ENCODE data around the gene PTRH2. TPM values are rescaled to one million over a fixed set of nuclear protein-coding genes. Genes with fewer than 3 reads are reported as not detected.

The PTRH2 gene
- total RNA-seq, 1 donor from 2014 or later = 18.0 TPM

DNA sequence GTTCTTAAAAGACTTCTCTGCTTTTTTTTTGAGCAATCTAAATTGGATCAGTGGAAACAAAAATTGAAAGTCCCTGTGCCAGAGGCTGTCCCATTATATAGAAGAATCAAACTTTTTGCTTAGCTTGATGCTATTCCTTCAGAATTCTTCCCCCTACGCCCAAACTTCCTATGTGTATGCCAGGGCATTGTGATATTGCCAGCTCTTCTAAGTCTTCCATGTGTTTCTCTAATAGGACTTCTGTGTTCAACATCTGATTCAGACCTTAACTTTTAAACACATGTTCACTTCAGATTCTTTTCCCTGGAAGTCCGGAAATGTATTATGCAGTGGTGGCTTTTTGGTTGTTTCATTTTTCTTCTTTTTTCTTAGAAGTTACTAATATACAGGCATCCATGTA is 18.7 kb downstream of the PTRH2 start:
- no peaks in the 10 kb centered on the region for H3K9me3 Mint-ChIP-seq (ENCODE audit: low read depth)
- TF ChIP-seq, protein P1, sequence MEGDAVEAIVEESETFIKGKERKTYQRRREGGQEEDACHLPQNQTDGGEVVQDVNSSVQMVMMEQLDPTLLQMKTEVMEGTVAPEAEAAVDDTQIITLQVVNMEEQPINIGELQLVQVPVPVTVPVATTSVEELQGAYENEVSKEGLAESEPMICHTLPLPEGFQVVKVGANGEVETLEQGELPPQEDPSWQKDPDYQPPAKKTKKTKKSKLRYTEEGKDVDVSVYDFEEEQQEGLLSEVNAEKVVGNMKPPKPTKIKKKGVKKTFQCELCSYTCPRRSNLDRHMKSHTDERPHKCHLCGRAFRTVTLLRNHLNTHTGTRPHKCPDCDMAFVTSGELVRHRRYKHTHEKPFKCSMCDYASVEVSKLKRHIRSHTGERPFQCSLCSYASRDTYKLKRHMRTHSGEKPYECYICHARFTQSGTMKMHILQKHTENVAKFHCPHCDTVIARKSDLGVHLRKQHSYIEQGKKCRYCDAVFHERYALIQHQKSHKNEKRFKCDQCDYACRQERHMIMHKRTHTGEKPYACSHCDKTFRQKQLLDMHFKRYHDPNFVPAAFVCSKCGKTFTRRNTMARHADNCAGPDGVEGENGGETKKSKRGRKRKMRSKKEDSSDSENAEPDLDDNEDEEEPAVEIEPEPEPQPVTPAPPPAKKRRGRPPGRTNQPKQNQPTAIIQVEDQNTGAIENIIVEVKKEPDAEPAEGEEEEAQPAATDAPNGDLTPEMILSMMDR (IDR thresholded peaks at IDR 0.05) = no peak
- DNase-seq (ENCODE audit: low spot score) = no peak
- H3K36me3 Mint-ChIP-seq (ENCODE audit: low read depth) = peaks cover 40% of the 10 kb centered on the region
- no peaks in the 10 kb centered on the region for H3K27me3 Mint-ChIP-seq (ENCODE audit: low read depth)
- H3K4me1 Mint-ChIP-seq (ENCODE audit: low read depth) = no peaks in the 10 kb centered on the region
- peak overlapping the region; percentile 8 for H3K27ac Mint-ChIP-seq (ENCODE audit: unreplicated experiment)
- no peak overlapping the region for H3K4me3 Mint-ChIP-seq (ENCODE audit: unreplicated experiment)

DNA sequence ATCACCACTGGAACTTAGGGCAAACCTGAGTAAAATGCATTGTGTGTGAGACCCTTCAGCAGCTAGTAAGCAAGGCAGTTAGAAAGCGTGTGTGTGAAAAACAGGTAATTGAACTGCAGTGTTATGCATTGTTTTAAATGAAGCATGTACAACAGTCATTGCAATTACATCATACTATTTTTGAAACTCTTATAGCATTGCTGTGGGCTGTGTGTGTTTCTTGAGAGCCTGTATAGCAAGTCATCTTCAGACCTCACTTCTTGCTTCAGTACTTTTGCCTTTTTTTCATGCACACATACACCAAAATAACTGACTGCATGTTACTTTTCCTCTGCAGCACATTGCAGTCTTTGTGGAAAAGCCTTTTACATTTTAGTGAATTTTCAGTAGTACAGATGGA is 19.2 kb downstream of the PTRH2 start:
- no peak for DNase-seq (ENCODE audit: low spot score)
- Mint-ChIP-seq H3K36me3 (ENCODE audit: low read depth) (peaks cover 43% of the 10 kb centered on the region), H3K27me3 (ENCODE audit: low read depth) (no peaks in the 10 kb centered on the region), H3K4me3 (ENCODE audit: unreplicated experiment) (no peak overlapping the region), H3K4me1 (ENCODE audit: low read depth) (no peaks in the 10 kb centered on the region), H3K9me3 (ENCODE audit: low read depth) (no peaks in the 10 kb centered on the region), H3K27ac (ENCODE audit: unreplicated experiment) (peak overlapping the region; percentile 14)
- TF ChIP-seq, protein P1 (IDR thresholded peaks at IDR 0.05) = no peak

DNA sequence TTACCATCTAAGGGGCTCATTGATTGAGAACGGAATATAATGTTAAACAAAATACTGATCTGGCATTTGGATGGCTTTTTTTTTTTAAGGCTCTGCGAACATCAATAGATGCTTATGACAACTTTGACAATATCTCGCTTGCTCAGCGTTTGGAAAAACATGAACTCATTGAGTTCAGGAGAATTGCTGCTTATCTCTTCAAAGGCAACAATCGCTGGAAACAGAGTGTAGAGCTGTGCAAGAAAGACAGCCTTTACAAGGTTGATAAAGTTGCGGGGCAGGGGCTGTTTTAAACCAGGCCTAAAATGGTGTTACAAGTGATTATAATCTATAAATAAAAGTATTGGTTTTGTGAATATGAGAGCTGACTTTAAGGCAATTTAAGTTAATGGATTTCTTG is 22.3 kb downstream of the PTRH2 start:
- no peaks in the 10 kb centered on the region for H3K9me3 Mint-ChIP-seq (ENCODE audit: low read depth)
- H3K4me3 Mint-ChIP-seq (ENCODE audit: unreplicated experiment) = no peak overlapping the region
- DNase-seq (ENCODE audit: low spot score) = no peak
- TF ChIP-seq, protein P1 (IDR thresholded peaks at IDR 0.05) = no peak
- no peaks in the 10 kb centered on the region for H3K27me3 Mint-ChIP-seq (ENCODE audit: low read depth)
- peaks cover 5% of the 10 kb centered on the region for H3K4me1 Mint-ChIP-seq (ENCODE audit: low read depth)
- H3K36me3 Mint-ChIP-seq (ENCODE audit: low read depth) = peaks cover 46% of the 10 kb centered on the region
- no peak overlapping the region for H3K27ac Mint-ChIP-seq (ENCODE audit: unreplicated experiment)

DNA sequence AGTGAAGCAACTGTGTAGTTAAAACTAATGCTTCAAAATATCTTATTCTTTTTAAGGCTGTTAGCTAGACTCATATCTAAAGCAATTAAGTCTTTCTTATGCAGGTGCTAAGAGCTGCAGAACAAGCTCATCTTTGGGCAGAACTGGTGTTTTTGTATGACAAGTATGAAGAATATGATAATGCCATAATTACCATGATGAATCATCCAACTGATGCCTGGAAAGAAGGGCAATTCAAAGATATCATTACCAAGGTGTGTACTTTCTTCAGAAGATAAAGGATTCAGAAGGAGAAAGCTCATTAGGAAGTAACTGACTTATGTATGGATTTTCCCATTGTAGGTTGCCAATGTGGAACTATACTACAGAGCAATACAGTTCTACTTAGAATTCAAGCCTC is 23.9 kb downstream of the PTRH2 start:
- Mint-ChIP-seq H3K27me3 (ENCODE audit: low read depth) (no peaks in the 10 kb centered on the region), H3K9me3 (ENCODE audit: low read depth) (no peaks in the 10 kb centered on the region), H3K36me3 (ENCODE audit: low read depth) (peaks cover 48% of the 10 kb centered on the region), H3K4me1 (ENCODE audit: low read depth) (peaks cover 8% of the 10 kb centered on the region), H3K4me3 (ENCODE audit: unreplicated experiment) (no peak overlapping the region), H3K27ac (ENCODE audit: unreplicated experiment) (no peak overlapping the region)
- no peak for DNase-seq (ENCODE audit: low spot score)
- TF ChIP-seq, protein P1 (IDR thresholded peaks at IDR 0.05) = no peak

DNA sequence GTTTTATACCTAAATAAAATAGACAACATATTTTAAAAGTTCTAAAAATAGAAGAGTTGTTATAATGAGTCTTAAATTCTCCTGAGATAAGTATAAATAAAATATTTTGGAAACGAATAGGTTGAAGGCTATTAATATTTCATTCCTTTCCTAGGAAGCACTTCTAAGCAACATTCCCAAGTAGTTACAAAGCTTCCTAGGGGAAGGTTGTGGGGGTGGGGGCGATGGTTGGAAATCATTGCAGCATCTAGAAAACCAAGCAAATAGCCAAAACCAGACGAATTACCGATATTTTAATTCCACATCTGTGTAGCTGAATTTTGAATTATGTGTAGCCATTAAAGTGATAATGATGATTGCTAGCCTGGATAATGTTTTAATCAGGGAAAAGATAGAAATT is 26.9 kb downstream of the PTRH2 start:
- Mint-ChIP-seq H3K4me1 (ENCODE audit: low read depth) (peaks cover 8% of the 10 kb centered on the region), H3K27me3 (ENCODE audit: low read depth) (no peaks in the 10 kb centered on the region), H3K9me3 (ENCODE audit: low read depth) (no peaks in the 10 kb centered on the region), H3K36me3 (ENCODE audit: low read depth) (peaks cover 41% of the 10 kb centered on the region), H3K27ac (ENCODE audit: unreplicated experiment) (peak overlapping the region; percentile 80), H3K4me3 (ENCODE audit: unreplicated experiment) (no peak overlapping the region)
- no peak for DNase-seq (ENCODE audit: low spot score)
- TF ChIP-seq, protein P1 (IDR thresholded peaks at IDR 0.05) = no peak
